Retinal pigment epithelial cell (primary cell): Measurements from ENCODE around the gene MYO1E.
A peak's percentile ranks its signal among the peaks of the same experiment; 100 is the strongest.
"Not testable (repeated sequence)": the region's sequence is repeated elsewhere in the genome, so short reads cannot be mapped to it uniquely, and the experiment has no call there.

Experiments used
- DNase-seq: peaks from one replicate; pipeline ENCODE4 v3.0.0-alpha.2; 2010; ENCODE audit warnings: low read depth
- H3K4me3 ChIP-seq: 2 replicates; pipeline ENCODE4 v1.5.1; 2011; ENCODE audit warnings: mild to moderate bottlenecking, low read length, control low read depth, moderate library complexity
- CTCF ChIP-seq: conservative IDR thresholded peaks from 2 replicates; pipeline ENCODE4 v1.5.1; 2011; ENCODE audit warnings: low read depth, low read length, control low read depth, inconsistent platforms

Gene MYO1E

GRCh38 chr15:59410391-59410896 lies 37.8 kb upstream of the MYO1E start:
- no peak overlapping the region for H3K4me3 ChIP-seq
- DNase-seq = peak; percentile 6
- TF ChIP-seq CTCF = no peak

- no peak for DNase-seq
- no peak overlapping the region for H3K4me3 ChIP-seq
- no peak for TF ChIP-seq CTCF
Observed at GRCh38 chr15:59407946-59408345, 35.3 kb upstream of the MYO1E start.

- no peak for TF ChIP-seq CTCF
- no peak for DNase-seq
- H3K4me3 ChIP-seq = no peak overlapping the region
Observed at GRCh38 chr15:59406446-59406845, 33.8 kb upstream of the MYO1E start.

GRCh38 chr15:59405079-59405478 lies 32.4 kb upstream of the MYO1E start:
- no peak overlapping the region for H3K4me3 ChIP-seq
- TF ChIP-seq CTCF = no peak
- no peak for DNase-seq

- no peak overlapping the region for H3K4me3 ChIP-seq
- TF ChIP-seq CTCF = no peak
- DNase-seq = no peak
Observed at GRCh38 chr15:59401824-59402569, 29.3 kb upstream of the MYO1E start.

GRCh38 chr15:59401051-59401823 lies 28.6 kb upstream of the MYO1E start:
- H3K4me3 ChIP-seq, DNase-seq: not testable (repeated sequence)

- no peak overlapping the region for H3K4me3 ChIP-seq
- no peak for TF ChIP-seq CTCF
- no peak for DNase-seq
Observed at GRCh38 chr15:59400103-59400813, 27.6 kb upstream of the MYO1E start.
